ENCODE measurements around the gene KIDINS220.

KIDINS220 gene

GRCh38 chr2:8805278-8806210 lies 31.9 kb downstream of the KIDINS220 start:
- no peak for DNase-seq (ENCODE audit: low read depth)

- no peak for DNase-seq (ENCODE audit: low read depth)
These were observed 33.6 kb downstream of the KIDINS220 start for GRCh38 chr2:8803658-8804379.

GRCh38 chr2:8802741-8803140 lies 34.7 kb downstream of the KIDINS220 start:
- DNase-seq (ENCODE audit: low read depth): no peak

GRCh38 chr2:8800821-8801220 lies 36.6 kb downstream of the KIDINS220 start:
- DNase-seq (ENCODE audit: low read depth): no peak

GRCh38 chr2:8800218-8800617 lies 37.2 kb downstream of the KIDINS220 start:
- DNase-seq (ENCODE audit: low read depth): no peak

GRCh38 chr2:8799004-8799403 lies 38.4 kb downstream of the KIDINS220 start:
- DNase-seq (ENCODE audit: low read depth): no peak

GRCh38 chr2:8798393-8798792 lies 39.0 kb downstream of the KIDINS220 start:
- no peak for DNase-seq (ENCODE audit: low read depth)

- no peak for DNase-seq (ENCODE audit: low read depth)
These were observed 39.7 kb downstream of the KIDINS220 start for GRCh38 chr2:8797682-8798081.

GRCh38 chr2:8796878-8797550 lies 40.4 kb downstream of the KIDINS220 start:
- DNase-seq (ENCODE audit: low read depth): no peak

- DNase-seq (ENCODE audit: low read depth): no peak
These were observed 41.0 kb downstream of the KIDINS220 start for GRCh38 chr2:8796315-8796848.

GRCh38 chr2:8794923-8795825 lies 42.2 kb downstream of the KIDINS220 start:
- DNase-seq (ENCODE audit: low read depth): no peak

GRCh38 chr2:8790739-8791162 lies 46.7 kb downstream of the KIDINS220 start:
- DNase-seq (ENCODE audit: low read depth): no peak

- no peak for DNase-seq (ENCODE audit: low read depth)
These were observed 51.0 kb downstream of the KIDINS220 start for GRCh38 chr2:8786463-8786862.

GRCh38 chr2:8779795-8780671 lies 57.4 kb downstream of the KIDINS220 start:
- no peak for DNase-seq (ENCODE audit: low read depth)

- no peak for DNase-seq (ENCODE audit: low read depth)
These were observed 63.0 kb downstream of the KIDINS220 start for GRCh38 chr2:8774371-8774770.

GRCh38 chr2:8767324-8767723 lies 70.1 kb downstream of the KIDINS220 start:
- DNase-seq (ENCODE audit: low read depth): no peak

GRCh38 chr2:8761529-8762164 lies 75.8 kb downstream of the KIDINS220 start:
- DNase-seq (ENCODE audit: low read depth): no peak

- DNase-seq (ENCODE audit: low read depth): no peak
These were observed 80.7 kb downstream of the KIDINS220 start for GRCh38 chr2:8756716-8757115.

GRCh38 chr2:8756230-8756629 lies 81.2 kb downstream of the KIDINS220 start:
- no peak for DNase-seq (ENCODE audit: low read depth)
